Astrocyte (in vitro differentiated cells and primary cell): ENCODE results near the gene ACYP2. TPM values are rescaled to one million over a fixed set of nuclear protein-coding genes. Genes with fewer than 3 reads are reported as not detected.

Experiments used
- DNase-seq: peaks from one replicate; pipeline ENCODE4 v3.0.0-alpha.2; 2010; ENCODE audit warnings: low read depth
- FAIRE-seq: peaks from 2 replicates; lab custom pipeline; 2011; peaks lifted over from hg19 to GRCh38; lab: Jason Lieb, UNC
- H2AFZ ChIP-seq: 2 replicates; pipeline ENCODE4 v1.6.0; 2012; ENCODE audit warnings: low read depth, low read length, inconsistent platforms
- H3K27ac ChIP-seq: 2 replicates; pipeline ENCODE4 v1.5.1; 2011; ENCODE audit warnings: low read depth, low read length, inconsistent platforms
- H3K27me3 ChIP-seq: 2 replicates; pipeline ENCODE4 v1.6.0; 2011; ENCODE audit warnings: low read length, inconsistent platforms; ENCODE audit not compliant: insufficient read depth
- H3K36me3 ChIP-seq: 2 replicates; pipeline ENCODE4 v1.5.1; 2011; ENCODE audit warnings: low read length, inconsistent platforms; ENCODE audit not compliant: insufficient read depth
- H3K4me1 ChIP-seq: 2 replicates; pipeline ENCODE4 v1.5.1; 2011; ENCODE audit warnings: low read length, inconsistent platforms; ENCODE audit not compliant: insufficient read depth
- H3K4me2 ChIP-seq: 2 replicates; pipeline ENCODE4 v1.6.0; 2012; ENCODE audit warnings: low read length, inconsistent platforms
- H3K4me3 ChIP-seq: 2 replicates; pipeline ENCODE4 v1.5.1; 2011; ENCODE audit warnings: low read depth, mild to moderate bottlenecking, low read length, inconsistent platforms; ENCODE audit not compliant: insufficient read depth
- H3K79me2 ChIP-seq: 2 replicates; pipeline ENCODE4 v1.6.0; 2012; ENCODE audit warnings: mild to moderate bottlenecking, low read length, inconsistent platforms; ENCODE audit not compliant: insufficient read depth
- H3K9ac ChIP-seq: 2 replicates; pipeline ENCODE4 v1.6.0; 2012; ENCODE audit warnings: mild to moderate bottlenecking, low read length, inconsistent platforms
- H3K9me3 ChIP-seq: 2 replicates; pipeline ENCODE4 v1.5.1; 2012; ENCODE audit warnings: low read depth, mild to moderate bottlenecking, low read length, inconsistent platforms; ENCODE audit not compliant: insufficient read depth
- H4K20me1 ChIP-seq: 2 replicates; pipeline ENCODE4 v1.6.0; 2012; ENCODE audit warnings: low read length, inconsistent platforms; ENCODE audit not compliant: insufficient read depth
- H3K27ac Mint-ChIP-seq: one replicate; pipeline ENCODE4 v1.8.0; 2021; ENCODE audit warnings: mild to moderate bottlenecking, mixed read lengths; ENCODE audit not compliant: unreplicated experiment
- H3K27me3 Mint-ChIP-seq: one replicate; pipeline ENCODE4 v1.8.0; 2021; ENCODE audit warnings: low read depth, mixed read lengths; ENCODE audit not compliant: unreplicated experiment
- H3K36me3 Mint-ChIP-seq: one replicate; pipeline ENCODE4 v1.8.0; 2021; ENCODE audit warnings: low read depth, mixed read lengths; ENCODE audit not compliant: unreplicated experiment
- H3K4me1 Mint-ChIP-seq: one replicate; pipeline ENCODE4 v1.8.0; 2021; ENCODE audit warnings: low read depth, mixed read lengths; ENCODE audit not compliant: unreplicated experiment
- H3K4me3 Mint-ChIP-seq: one replicate; pipeline ENCODE4 v1.8.0; 2021; ENCODE audit warnings: mild to moderate bottlenecking, moderate library complexity, mixed read lengths; ENCODE audit not compliant: unreplicated experiment
- H3K9me3 Mint-ChIP-seq: one replicate; pipeline ENCODE4 v1.8.0; 2021; ENCODE audit warnings: mild to moderate bottlenecking, mixed read lengths; ENCODE audit not compliant: unreplicated experiment
- CTCF ChIP-seq: IDR thresholded peaks from 2 replicates; pipeline ENCODE4 v1.5.1; 2011; ENCODE audit warnings: low read depth, mild to moderate bottlenecking, inconsistent platforms, low read length, moderate library complexity; ENCODE audit not compliant: insufficient read depth
- EZH2 ChIP-seq: IDR thresholded peaks from 2 replicates; pipeline ENCODE4 v1.6.1; 2012; ENCODE audit warnings: mild to moderate bottlenecking, low read length, inconsistent platforms; ENCODE audit not compliant: insufficient read depth
- total RNA-seq: library from RNA; stranded (reverse); gene quantifications from 2 replicates; pipeline ENCODE4 v1.2.1, GENCODE V29; 2021

ACYP2 gene
- total RNA-seq, 1 donor from 2014 or later = 6.8 TPM

DNA sequence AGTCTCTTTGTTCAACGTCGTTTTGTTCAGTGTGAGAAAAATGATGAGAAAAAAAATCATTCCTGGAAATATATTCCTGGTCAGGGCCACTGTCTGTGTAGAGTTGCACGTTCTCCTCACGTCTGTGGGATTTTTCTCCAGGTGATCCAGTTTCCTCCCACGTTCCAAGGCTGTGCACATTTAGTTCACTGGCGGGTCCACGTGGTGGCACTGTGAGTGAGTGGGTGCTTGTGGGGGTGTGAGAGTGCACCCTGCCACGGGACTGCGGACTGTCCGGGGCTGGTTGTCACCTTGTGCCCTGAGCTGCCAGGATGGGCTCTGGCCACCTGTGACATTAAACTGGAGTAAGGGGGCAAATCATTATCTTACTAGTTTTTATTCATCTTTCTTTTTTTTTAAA is 30.3 kb upstream of the ACYP2 start:
- no peaks in the 10 kb centered on the region for H3K27me3 Mint-ChIP-seq
- Histone ChIP-seq H3K27ac (no peak overlapping the region), H3K9me3 (no peaks in the 10 kb centered on the region), H3K4me1 (peaks cover 11% of the 10 kb centered on the region), H4K20me1 (no peaks in the 10 kb centered on the region), H3K79me2 (no peaks in the 10 kb centered on the region), H3K4me3 (no peak overlapping the region), H3K9ac (no peak overlapping the region), H3K4me2 (no peak overlapping the region), H2AFZ (no peak overlapping the region), H3K27me3 (no peaks in the 10 kb centered on the region), H3K36me3 (no peaks in the 10 kb centered on the region)
- FAIRE-seq (no peak), DNase-seq (no peak)
- H3K9me3 Mint-ChIP-seq = no peaks in the 10 kb centered on the region
- H3K4me3 Mint-ChIP-seq = no peak overlapping the region
- peaks cover 21% of the 10 kb centered on the region for H3K4me1 Mint-ChIP-seq
- no peak overlapping the region for H3K27ac Mint-ChIP-seq
- TF ChIP-seq EZH2 = no peak
- TF ChIP-seq CTCF = no peak
- H3K36me3 Mint-ChIP-seq = no peaks in the 10 kb centered on the region

DNA sequence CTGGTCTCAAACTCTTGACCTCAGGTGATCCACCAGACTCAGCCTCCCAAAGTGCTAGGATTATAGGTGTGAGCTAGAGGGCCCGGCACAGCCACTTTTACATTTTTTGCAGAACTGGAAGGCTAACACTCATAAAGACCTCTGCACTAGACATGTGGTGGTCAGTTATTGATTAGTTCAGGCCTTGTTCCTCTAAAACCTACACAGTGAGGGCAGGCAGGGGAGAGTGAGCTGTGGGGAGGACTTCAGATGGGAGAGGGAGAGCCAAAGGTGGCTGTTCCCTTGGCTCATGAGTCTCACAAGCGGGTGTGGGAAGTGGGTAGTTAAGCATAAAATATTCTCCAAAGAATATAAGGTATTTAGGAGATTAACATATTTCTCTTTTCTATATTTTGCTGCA is 29.3 kb upstream of the ACYP2 start:
- FAIRE-seq = no peak

More for the DNA sequence above, 29.3 kb upstream of the ACYP2 start:
- no peak overlapping the region for H3K27ac Mint-ChIP-seq
- H3K4me1 Mint-ChIP-seq = peaks cover 23% of the 10 kb centered on the region
- H3K27ac ChIP-seq = no peak overlapping the region
- peaks cover 2% of the 10 kb centered on the region for H3K27me3 Mint-ChIP-seq
- H3K27me3 ChIP-seq = no peaks in the 10 kb centered on the region
- no peaks in the 10 kb centered on the region for H4K20me1 ChIP-seq
- TF ChIP-seq CTCF (no peak), EZH2 (no peak)
- H3K9ac ChIP-seq = no peak overlapping the region
- no peaks in the 10 kb centered on the region for H3K79me2 ChIP-seq
- no peaks in the 10 kb centered on the region for H3K9me3 Mint-ChIP-seq
- H3K9me3 ChIP-seq = no peaks in the 10 kb centered on the region
- H3K4me2 ChIP-seq = no peak overlapping the region
- no peak overlapping the region for H3K4me3 Mint-ChIP-seq
- no peaks in the 10 kb centered on the region for H3K36me3 ChIP-seq
- peaks cover 11% of the 10 kb centered on the region for H3K4me1 ChIP-seq
- no peak overlapping the region for H2AFZ ChIP-seq
- no peaks in the 10 kb centered on the region for H3K36me3 Mint-ChIP-seq
- H3K4me3 ChIP-seq = no peak overlapping the region
- no peak for DNase-seq
